Skeletal muscle satellite cell (primary cell): ENCODE measurements around the gene PDAP1.
"Not testable (repeated sequence)": the region's sequence is repeated elsewhere in the genome, so short reads cannot be mapped to it uniquely, and the experiment has no call there.

Experiments used
- H3K27me3 ChIP-seq: 2 replicates; pipeline ENCODE4 v1.7.0; 2013; ENCODE audit warnings: low read length; ENCODE audit not compliant: control insufficient read depth, insufficient read depth
- H3K36me3 ChIP-seq: 2 replicates; pipeline ENCODE4 v1.7.0; 2013; ENCODE audit warnings: mild to moderate bottlenecking, control low read depth, low read length; ENCODE audit not compliant: insufficient read depth
- H3K4me1 ChIP-seq: 2 replicates; pipeline ENCODE4 v1.7.0; 2013; ENCODE audit warnings: low read length; ENCODE audit not compliant: control insufficient read depth, insufficient read depth
- H3K4me2 ChIP-seq: 2 replicates; pipeline ENCODE4 v1.7.0; 2013; ENCODE audit warnings: mild to moderate bottlenecking, low read length
- H3K4me3 ChIP-seq: 2 replicates; pipeline ENCODE4 v1.7.0; 2013; ENCODE audit warnings: low read length
- H3K9ac ChIP-seq: 2 replicates; pipeline ENCODE4 v1.7.0; 2013; ENCODE audit warnings: mild to moderate bottlenecking, low read depth, low read length, moderate library complexity
- H3K9me3 ChIP-seq: replicated peaks from 2 replicates; pipeline ENCODE4 v1.7.0; 2013; ENCODE audit warnings: mild to moderate bottlenecking, control low read depth, low read length

Gene PDAP1

DNA sequence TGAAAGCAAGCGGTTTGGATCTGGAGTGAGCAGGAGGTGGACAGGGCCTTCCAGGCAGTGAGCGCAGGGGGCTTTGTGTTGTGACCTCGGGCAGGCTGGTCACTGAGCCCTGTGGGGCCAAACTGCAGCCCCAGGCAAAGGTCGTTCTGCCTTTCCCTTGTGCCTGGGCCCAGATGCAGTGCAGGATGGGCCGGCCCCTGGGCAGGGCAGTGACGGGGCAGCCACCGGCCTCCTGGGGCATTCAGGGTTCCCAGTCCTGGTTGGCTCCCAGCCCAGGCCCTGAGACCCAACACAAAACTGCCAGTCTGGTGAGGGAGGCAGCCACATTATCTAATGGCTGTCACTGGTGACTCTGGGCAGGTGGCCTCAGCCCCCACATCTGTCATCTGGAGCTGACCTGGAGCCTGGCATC is 26.7 kb downstream of the PDAP1 start:
- no peak overlapping the region for H3K9ac ChIP-seq
- H3K27me3 ChIP-seq, result no peaks in the 10 kb centered on the region
- no peaks in the 10 kb centered on the region for H3K9me3 ChIP-seq
- H3K4me2 ChIP-seq, result no peak overlapping the region
- peaks cover 28% of the 10 kb centered on the region for H3K4me1 ChIP-seq
- H3K36me3 ChIP-seq, result peaks cover 29% of the 10 kb centered on the region
- H3K4me3 ChIP-seq, result no peak overlapping the region

DNA sequence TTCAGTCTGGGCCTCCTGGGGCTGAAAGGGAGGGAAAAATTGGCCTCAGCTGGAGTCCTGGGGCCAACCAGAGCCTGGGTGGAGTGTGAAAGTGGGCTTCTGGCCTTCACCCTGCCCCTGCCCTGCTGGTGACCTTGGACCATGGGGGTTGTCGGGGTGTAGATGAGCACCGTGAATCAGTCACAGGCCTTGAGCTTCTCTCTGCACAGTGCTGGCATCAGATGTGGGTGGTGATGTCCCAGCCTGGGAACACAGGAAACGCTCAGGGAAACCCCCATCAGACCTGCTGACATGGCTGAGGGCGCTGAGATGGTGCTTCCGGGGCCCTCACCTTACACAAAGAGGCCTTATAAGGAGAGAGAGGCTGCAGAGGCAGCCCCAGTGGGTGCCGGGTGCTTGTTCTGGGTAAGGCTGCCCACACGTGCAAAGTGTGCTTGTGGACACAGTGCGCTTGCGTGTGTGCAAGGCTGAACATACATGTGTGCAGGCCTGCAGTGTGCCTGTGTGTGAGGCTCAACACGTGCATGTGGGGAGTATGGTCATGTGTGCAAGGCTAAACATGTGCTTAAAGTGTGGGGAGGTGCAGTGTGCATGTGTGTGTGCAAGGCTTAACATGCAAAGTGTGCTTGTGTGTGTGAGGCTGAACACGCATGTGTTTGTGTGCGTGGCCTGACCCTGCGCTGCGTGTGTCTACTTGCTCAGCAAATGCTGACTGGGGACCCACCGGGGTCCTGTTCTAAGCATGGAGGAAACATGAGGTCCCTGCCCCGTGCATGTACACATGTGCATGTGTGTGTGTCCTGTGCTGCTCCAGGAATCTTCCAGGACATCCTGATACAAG is 27.4 kb downstream of the PDAP1 start:
- Histone ChIP-seq H3K9me3 (no peaks in the 10 kb centered on the region), H3K4me1 (peaks cover 31% of the 10 kb centered on the region), H3K27me3 (no peaks in the 10 kb centered on the region), H3K9ac (peak overlapping the region; percentile 0), H3K4me2 (no peak overlapping the region), H3K4me3 (no peak overlapping the region), H3K36me3 (peaks cover 24% of the 10 kb centered on the region)

DNA sequence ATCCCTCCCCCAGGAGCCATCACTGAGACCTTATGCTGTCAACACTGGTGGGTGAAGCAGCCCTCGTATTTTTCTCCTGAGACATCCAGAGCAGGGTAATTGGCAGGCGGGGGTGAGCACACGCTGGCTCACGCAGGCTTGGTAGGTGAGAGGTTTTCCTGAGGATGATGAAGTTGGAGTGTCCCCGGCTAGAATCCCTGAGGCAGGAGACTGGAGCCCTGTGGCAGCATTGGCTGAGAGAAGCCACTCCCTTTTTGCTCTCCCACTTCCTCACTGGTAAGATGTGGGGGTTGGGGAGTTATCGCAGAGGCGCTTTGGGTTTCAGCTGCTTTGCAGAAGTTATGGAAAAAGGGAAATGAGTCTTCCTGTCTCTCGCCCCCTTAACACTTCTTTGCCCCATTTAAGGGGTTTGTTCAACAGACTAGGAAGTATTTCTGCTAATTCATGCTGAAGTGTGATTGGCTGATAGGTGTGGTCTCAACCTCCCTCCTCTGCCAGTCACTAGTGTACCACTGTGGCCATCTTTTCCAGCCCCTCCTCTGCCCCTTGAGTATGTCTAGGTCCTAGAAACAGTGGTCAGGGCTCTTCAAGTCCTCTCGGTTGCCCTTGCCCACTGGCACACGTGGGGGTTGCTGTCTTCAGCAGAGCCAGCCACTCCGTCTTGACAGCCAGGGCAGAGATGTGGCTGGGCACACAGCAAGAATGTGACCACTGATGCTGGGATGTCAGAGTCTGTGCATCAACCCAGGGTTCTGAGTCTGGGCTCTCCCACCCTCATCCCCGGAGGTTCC is 28.2 kb downstream of the PDAP1 start:
- Histone ChIP-seq H3K4me3 (no peak overlapping the region), H3K9ac (peak overlapping the region; percentile 69)

DNA sequence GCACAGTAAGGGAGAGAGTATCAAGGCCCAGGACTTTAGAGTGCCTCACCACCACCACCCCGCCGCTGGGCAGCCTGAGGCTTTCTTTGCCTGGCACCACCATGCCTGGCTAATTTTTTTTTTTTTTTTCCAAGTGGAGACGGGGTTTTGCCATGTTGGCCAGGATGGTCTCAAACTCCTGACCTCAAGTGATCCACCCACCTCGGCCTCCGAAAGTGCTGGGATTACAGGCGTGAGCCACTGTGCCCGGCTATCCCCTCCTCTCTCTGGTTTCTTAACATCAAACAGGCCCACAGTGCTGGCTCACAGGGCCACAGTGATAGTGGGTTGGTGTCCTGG is 28.7 kb downstream of the PDAP1 start:
- H3K4me2 ChIP-seq, result peak overlapping the region; percentile 71
- H3K36me3 ChIP-seq, result peaks cover 24% of the 10 kb centered on the region
- peak overlapping the region; percentile 69 for H3K9ac ChIP-seq
- not testable (repeated sequence) for H3K9me3 ChIP-seq, H3K27me3 ChIP-seq, H3K4me3 ChIP-seq
- peaks cover 31% of the 10 kb centered on the region for H3K4me1 ChIP-seq

More for the DNA sequence above, 28.2 kb downstream of the PDAP1 start:
- Histone ChIP-seq H3K9me3 (no peaks in the 10 kb centered on the region), H3K4me1 (peaks cover 31% of the 10 kb centered on the region), H3K4me2 (peak overlapping the region; percentile 71), H3K36me3 (peaks cover 24% of the 10 kb centered on the region), H3K27me3 (no peaks in the 10 kb centered on the region)

DNA sequence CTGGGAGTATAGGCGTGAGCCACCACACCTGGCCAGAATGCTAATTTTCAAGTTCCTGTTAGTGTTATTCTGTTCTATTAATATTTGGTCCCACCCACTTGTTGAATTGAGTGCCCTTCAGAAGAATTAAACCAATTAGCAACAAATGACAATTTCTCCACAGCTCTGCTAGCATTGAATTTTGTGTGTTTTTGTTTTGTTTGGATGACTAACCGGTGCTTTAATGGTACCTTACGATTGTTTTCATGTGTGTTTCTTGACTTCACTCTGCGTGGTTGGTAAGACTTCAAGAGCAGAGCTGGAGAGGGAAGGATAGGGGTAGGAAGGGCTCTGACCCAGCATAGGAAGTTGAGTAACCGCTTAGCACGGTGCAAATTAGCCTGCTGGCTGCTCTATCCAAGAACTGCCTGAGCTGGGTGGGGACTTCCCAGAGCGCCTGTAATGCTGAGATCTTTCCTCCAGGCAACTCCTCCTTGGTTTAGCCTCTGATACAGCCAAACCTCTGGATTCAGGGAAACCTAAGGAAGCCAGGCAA is 29.3 kb downstream of the PDAP1 start:
- peak overlapping the region; percentile 69 for H3K9ac ChIP-seq
- H3K4me2 ChIP-seq, result peak overlapping the region; percentile 71
- H3K4me3 ChIP-seq, result no peak overlapping the region
- H3K27me3 ChIP-seq, result no peaks in the 10 kb centered on the region
- H3K4me1 ChIP-seq, result peaks cover 31% of the 10 kb centered on the region
- no peaks in the 10 kb centered on the region for H3K9me3 ChIP-seq
- H3K36me3 ChIP-seq, result peaks cover 23% of the 10 kb centered on the region

DNA sequence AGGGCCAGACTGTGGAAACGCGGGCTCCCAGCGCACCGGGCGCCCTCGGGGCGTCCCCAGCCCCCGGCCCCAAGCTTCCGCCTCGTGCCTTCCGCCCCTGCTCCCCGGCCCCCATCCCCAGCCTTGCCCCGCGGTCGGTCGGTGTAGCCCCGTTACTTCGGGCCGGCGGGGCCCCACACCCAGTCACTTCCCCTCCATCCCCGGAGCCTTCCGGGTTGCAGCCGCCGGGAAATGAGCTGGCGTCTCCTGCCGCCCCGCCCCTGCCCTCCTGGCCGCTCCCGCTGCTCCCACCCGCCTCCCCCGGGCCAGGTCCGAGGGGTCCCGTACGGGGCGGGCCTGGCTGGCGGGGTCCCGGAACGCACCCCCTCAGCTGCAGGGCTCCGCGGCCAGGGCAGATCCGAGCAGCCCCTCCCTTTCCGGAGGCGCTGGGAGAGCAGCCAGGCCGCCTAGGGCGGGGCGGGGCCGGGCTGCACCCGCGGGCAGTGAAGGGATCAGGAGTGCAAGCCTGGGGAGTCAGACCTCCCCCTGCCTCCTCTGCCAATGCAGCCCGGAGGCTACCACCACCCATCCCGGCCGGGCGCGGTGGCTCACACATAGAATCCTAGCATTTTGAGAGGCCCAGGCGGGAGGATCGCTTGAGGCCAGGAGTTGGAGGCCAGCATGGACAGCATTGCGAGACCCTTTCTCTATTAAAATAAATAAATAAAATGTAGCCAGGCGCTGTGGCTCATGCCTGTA is 33.2 kb downstream of the PDAP1 start:
- Histone ChIP-seq H3K27me3 (no peaks in the 10 kb centered on the region), H3K4me3 (peak overlapping the region; percentile 92), H3K9ac (peak overlapping the region; percentile 82), H3K9me3 (no peaks in the 10 kb centered on the region), H3K4me1 (peaks cover 33% of the 10 kb centered on the region), H3K36me3 (peaks cover 5% of the 10 kb centered on the region), H3K4me2 (peak overlapping the region; percentile 92)

DNA sequence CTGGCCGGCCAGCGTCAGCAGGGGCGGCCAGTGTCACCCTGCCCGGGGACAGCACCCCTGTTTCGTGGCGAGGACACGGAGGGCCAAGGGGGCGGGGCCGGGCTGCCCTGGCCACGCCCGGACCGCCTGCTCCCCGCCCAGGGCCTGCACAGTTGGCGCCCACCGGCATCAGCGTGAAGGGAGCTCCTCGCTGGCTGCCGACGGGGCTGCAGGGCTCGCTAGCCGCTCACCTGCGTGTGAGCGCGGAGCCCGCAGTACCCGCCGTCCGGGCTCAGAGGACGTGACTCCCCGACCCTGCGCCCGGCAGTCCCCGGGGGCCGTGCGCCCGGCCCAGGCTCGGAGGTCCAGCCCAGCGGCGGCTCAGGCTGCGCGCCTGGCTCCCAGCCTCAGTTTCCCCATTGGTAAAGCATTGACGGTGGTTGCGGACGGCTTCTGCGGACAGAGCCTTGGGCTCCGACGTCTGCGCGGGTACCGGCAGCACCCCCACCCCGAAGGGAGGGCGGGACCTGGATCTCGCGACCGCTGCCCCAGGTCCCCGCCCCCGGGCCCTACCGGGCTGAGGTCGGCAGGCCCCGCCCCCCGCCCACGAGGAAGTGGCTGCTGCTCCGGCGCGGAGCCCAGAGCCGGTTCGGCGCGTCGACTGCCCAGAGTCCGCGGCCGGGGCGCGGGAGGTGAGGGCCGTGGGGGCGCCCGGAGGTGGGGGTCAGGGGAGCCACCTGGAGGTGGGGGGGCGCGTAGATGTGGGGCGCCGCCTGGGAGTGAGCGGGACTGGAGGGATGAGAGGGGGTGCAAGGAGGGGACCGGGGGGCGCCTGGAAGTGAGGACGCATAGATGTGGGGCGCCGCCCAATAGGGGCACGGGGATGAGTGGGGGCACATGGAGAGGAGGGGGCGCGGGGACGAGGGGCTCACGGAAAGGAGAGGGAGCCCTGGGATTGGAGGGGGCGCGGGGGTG is 34.0 kb downstream of the PDAP1 start, which contains the start of gene ARPC1B:
Gene ARPC1B (plus strand): TSS at position 620 of the 954 bp plus-strand sequence. CDS start 10,985 bp downstream, outside the sequence.
- H3K4me2 ChIP-seq, result peak within 1 kb of the TSS; percentile 92
- H3K9ac ChIP-seq, result peak within 1 kb of the TSS; percentile 82
- H3K4me3 ChIP-seq, result peak within 1 kb of the TSS; percentile 92
- H3K4me1 ChIP-seq, result peaks cover 26% of the 10 kb centered on the region
- H3K27me3 ChIP-seq, result no peaks in the 10 kb centered on the region
- H3K9me3 ChIP-seq, result no peaks in the 10 kb centered on the region
- peaks cover 5% of the 10 kb centered on the region for H3K36me3 ChIP-seq

DNA sequence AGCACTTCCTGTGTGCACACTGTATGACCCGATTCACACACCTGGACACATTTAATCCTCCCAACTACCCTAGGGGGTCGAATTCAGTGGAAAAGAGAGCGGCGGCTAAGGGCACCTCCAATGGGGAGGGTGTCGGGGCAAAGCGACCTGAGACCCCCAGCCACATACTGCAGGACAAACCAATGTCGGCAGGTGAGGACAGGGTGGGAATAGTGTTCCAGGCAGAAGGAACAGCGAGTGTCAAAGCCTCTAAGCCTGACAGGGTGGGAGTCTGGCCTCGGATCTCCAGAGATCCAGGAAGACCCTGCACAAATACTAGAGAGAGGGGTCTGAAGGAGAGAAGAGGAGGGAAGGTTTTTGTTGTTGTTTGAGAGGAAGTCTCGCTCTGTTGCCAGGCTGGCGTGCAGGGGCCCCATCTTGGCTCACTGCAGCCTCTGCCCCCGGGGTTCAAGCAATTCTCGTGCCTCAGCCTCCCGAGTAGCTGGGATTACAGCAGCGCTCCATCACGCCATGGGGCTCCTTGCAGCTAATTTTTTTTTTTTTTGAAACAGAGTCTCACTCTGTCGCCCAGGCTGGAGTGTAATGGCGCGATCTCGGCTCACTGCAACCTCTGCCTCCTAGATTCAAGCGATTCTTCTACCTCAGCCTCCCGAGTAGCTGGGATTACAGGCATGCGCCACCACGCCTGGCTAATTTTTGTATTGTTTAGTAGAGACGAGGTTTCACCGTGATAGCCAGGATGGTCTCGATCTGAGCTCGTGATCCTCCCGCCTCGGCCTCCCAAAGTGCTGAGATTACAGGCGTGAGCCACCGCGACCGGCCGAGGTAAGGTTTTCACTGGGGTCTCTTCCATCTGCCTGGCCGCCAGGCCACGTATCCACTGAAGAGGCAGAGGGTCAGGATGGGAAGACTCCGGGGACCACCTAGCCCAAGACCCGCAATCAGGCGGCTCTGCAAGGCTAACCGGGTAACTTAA is 35.0 kb downstream of the PDAP1 start:
- Histone ChIP-seq H3K4me2 (peak overlapping the region; percentile 92), H3K4me1 (peaks cover 20% of the 10 kb centered on the region), H3K9me3 (no peaks in the 10 kb centered on the region), H3K36me3 (peaks cover 7% of the 10 kb centered on the region), H3K4me3 (peak overlapping the region; percentile 92), H3K9ac (peak overlapping the region; percentile 82), H3K27me3 (no peaks in the 10 kb centered on the region)

DNA sequence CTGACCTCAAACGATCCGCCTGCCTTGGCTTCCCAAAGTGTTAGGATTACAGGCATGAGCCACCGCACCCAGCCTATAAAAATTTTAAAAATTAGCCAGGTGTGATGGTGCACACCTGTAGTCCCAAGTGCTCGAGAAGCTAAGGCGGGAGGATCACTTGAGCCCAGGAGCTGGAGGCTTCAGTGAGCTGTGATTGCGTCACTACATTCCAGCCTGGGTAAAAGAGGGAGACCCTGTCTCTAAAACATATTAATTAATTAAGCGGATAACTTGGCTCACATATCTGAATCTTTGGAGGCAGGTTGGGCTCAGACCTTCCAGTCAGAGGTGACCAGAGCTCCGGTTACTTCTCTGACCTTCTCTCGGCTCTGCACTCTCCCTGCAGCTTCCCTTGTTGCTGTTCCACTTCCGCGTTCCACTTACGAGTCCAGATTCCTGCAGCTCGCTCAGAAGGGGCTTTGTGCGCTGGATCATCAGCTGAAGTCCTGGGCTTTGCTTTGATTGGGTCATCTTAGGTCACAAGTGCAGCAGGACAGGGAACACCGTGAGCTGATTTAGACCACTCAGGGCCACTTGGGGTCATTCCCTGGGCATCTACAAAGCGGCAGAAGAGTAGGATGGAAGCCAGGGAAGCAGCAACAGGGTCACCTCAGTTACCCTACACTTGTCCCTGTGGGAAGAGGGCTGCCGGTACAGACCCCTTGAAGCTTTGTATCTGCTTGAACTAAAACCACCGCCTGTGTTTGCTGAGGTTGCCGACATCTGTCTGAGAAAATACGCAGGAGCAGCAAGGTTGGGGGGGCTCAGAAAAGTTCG is 35.9 kb downstream of the PDAP1 start:
- Histone ChIP-seq H3K4me1 (peaks cover 20% of the 10 kb centered on the region), H3K9ac (no peak overlapping the region), H3K4me2 (peak overlapping the region; percentile 62), H3K4me3 (no peak overlapping the region), H3K27me3 (no peaks in the 10 kb centered on the region), H3K36me3 (peaks cover 3% of the 10 kb centered on the region), H3K9me3 (no peaks in the 10 kb centered on the region)
